ENCODE results near the gene RGMA.
A peak's percentile ranks its signal among the peaks of the same experiment; 100 is the strongest.

Gene RGMA

DNA sequence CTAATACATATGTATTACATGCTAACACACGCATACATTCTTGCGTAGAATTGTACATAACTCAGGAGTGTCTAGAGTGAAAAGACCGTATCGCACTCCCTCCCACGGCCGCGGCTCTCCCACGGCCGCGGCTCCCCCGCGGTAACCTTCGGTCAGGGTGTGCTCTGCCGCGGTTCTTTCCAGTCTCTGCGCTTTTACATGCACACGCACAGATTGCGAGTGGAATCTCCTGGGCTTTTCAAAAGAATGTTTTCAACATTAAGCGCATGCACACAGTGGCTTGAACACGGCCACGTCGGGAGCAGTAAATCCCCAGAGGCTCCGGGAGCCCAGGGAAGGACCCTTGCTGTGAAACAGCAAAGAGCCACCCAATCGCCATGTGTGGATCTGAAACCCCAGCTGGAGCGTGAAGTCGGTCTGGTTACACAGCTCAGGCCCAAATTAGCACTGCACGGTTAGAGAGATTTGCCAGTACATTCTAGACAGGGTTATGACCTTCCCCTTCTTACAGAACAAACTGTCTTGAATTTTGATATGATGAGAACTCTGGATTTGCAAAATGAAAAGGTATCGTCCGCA, 805 bp upstream of the RGMA start:
- DNase-seq, result no peak

DNA sequence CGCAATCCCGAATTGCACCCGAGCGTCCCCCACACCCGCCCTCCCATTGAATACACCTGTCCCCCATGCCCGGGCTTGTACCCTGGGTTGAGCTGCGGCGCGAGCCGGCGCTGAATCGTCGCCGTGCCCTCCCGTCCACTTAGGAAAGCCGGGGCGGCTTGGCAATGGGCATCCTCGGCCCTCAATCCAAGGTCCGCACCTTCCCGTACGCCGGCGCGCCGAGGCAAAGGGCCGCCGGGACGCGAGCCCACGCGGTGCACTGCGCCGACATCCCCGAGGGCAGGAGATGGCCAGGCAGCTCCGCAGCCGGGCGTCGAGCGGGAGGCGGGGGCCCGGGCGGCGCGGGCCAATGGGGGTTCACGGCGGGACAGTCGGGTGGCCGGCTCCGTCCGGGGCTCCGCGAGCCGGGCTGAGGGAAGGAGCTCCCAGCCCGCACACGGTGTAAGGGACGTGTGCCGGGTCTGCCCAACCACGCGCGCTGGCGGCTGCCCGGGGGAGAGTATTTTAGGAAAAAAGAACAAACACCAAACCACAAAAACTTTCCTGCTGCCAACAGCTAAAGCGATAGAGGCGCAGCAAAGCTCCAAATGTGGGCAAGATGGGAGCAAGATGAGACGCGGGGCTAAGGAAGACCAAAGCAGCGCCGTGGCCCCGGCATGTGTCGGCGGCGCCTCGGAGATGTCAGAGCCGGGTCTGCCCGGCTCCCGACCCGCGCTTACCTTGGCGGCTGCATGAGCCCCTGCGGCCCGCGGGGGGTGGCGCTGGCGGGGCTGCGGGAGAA, 621 bp downstream of the RGMA start:
- DNase-seq, result peak; percentile 52 to 54

DNA sequence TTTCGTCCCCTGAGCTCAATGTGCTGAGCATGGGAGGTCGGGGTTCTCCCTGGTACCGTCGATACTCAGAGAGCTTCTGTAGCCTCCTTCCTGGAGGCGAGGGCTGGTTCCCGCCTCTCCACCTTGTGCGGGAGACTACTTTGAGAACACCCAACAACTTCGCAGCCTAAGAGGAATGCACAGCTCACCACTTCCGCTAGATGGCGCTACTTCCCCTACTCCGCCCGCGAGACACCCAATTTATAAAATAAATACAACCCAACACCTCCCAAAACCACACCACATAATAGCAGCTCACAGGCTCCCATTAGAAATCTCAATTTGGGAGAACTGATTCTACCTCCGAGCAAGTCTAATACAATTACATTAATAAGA, 1.2 kb downstream of the RGMA start:
- peak; percentile 83 for DNase-seq

DNA sequence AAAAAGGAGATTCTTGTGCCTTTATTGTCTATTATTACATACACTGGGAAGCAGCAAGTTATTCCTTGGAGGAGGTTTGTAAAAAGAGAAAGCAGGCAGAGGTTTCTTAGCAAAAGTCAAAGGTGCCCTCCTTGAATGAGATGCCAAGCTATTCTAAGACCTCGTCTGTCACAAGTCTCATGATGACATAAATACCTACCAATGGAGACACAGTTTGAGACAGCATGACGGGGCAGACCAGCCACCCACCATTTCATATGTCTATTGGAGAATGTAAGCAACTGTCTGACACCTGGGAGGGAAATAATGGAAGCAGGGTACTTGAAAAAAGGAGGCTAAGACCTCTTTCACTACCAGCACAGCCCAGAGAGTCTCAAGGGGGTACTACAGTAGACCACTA, 2.2 kb downstream of the RGMA start:
- no peak for DNase-seq

DNA sequence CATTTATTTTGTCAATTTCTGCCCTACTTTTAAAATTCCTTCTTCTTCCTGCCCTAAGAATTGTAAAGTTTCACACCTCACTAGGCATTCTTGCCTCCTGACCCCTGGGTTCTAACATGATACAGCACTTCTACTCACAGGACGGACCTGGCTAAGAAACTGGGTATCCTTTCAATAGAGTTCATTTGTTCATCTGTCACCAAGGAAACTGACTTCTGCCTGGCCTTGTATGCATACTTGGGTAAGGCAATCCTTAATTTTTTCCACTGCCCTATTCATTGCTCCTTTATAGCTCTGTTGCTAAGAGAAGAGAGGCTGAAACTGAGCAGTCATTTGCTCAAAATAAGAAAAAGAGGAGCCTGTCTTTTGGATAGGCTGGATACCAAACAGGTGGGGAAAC, 3.3 kb downstream of the RGMA start:
- DNase-seq, result no peak

DNA sequence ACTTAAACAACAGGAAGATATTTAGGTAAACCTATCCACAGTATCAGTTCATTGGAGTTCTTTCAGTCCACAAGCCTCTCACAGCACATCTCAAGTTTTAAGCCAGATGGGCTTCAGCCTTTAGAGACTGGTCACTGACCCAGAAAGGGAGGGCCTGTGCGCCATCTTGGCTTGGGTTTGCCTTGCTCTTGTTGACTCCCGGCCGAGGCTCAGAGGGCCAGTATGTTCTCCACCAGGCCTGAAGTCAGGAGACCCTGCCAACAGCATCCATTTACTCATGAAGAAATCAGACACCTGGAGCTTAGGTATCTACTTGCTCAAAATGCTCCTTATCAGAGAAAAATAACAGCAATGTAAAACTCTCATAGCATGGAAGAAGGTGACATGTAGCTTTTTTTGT, 6.2 kb downstream of the RGMA start:
- DNase-seq, result no peak

DNA sequence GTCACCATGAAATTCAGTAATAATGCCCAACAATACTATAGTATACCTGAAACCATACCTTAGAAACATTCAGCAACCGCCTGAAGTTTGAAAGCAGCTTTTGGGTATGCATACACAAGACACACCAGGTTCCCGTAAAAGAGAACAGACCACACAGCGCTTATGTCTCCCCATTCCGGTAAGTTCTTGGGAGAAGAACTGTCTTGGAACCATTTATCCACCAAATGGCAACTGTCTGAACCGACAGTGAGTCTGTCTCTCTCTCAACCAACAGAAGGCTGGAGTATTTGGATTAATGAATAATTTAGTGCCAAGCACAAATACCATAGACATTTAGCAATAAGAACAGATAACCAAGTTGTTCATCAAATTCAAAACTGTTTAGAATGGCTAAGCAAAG, 7.6 kb downstream of the RGMA start:
- DNase-seq, result no peak

DNA sequence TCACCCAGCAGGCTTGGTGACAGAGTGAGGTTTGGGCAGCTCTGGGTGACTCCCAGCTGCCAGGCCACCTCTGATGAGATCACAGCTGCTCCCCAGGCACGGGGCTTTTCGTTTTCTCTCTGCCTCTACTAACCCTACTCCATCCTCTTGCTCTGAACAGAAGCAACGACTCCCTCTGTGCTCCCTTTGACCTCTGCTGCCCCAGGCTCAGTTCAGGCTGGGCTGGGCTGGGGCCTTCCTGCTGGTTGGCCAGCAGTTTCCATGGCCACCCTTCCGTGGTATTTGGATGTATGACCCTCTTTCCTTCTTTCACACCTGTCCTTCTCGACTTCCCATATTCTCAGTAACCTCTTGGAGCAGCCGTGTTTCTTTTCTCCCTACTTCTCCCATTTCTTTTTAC, 8.6 kb downstream of the RGMA start:
- no peak for DNase-seq

DNA sequence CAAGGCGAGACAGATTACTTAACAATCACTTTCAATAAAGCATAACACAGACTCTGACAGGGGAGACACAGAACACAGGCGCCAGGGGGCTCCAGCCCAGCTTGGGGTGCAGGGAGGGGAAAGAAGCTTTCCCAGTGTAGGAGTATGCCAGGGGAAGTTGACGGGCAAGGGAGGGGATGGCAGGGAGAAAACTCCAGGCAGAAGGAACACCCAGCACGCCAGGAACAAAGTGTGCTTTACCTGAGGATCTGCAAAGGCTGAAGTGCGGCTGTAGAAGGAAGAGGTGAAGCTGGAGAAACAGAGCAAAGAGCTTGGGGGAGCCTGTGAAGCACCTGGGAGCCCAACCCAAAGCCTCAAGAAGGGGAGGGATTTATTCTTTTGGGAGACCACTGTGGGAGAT, 12.1 kb downstream of the RGMA start:
- DNase-seq, result no peak

DNA sequence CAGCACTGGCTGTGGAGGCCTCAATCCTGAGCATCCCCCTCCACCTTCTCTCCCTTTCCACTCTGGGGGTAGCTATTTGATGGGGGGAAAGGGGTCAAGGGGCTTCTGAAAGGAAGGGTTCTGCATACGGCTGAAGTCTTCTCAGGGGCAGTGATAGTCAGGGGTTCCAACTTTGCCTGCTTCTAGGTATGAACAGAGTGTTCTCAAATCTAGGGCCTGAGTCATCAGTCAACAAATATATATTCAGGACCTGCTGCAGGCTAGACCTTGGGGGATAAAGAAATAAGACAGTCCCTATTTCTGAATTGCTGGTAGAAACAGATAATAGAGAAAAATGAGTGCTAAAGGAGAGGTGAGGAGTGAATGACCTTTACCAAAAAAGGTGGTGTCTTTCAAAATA, 12.8 kb downstream of the RGMA start:
- no peak for DNase-seq

DNA sequence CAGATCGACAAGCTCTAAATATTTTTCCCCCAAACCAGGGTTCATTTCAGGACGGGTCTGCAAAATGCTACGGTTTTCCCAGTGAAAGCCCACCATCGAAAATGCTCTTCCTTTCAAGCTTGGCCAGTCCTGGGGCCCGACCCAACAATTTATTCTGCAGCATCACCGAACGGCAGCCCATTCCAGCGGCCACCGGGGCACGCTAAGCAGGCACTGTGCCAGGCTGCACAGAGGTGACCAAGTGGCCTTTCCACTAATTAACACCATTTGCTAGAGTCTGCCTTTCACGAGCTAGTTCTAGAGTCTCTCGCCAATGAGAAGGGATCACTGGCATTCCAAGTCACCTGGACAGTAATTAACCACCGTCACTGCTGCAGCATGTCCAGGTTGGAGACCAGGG, 14.4 kb downstream of the RGMA start:
- DNase-seq, result no peak

DNA sequence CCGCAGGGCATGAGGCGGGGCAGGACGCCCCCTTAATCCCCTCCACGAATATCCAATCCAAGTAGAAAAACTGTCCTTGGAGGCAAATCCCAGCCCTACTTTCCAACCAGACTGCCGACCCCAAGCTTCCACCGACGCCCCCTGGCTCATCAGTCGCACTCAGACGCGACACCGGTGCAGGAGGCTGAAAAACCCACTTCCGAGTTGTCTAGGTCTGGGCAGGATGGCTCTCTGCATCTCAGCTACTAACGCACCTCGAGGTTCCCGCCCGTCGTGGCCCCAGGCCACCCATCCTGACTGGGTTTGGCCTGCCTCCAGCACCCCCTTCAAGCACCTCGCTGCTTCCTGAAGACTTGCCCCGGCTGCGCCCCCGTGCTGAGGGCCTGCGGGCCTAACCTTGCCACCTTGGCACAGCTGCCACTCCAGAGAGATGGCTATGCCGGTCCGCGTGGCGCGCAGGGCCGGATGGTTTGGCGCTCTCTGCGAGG, 15.5 kb downstream of the RGMA start:
- peak; percentile 20 to 22 for DNase-seq

DNA sequence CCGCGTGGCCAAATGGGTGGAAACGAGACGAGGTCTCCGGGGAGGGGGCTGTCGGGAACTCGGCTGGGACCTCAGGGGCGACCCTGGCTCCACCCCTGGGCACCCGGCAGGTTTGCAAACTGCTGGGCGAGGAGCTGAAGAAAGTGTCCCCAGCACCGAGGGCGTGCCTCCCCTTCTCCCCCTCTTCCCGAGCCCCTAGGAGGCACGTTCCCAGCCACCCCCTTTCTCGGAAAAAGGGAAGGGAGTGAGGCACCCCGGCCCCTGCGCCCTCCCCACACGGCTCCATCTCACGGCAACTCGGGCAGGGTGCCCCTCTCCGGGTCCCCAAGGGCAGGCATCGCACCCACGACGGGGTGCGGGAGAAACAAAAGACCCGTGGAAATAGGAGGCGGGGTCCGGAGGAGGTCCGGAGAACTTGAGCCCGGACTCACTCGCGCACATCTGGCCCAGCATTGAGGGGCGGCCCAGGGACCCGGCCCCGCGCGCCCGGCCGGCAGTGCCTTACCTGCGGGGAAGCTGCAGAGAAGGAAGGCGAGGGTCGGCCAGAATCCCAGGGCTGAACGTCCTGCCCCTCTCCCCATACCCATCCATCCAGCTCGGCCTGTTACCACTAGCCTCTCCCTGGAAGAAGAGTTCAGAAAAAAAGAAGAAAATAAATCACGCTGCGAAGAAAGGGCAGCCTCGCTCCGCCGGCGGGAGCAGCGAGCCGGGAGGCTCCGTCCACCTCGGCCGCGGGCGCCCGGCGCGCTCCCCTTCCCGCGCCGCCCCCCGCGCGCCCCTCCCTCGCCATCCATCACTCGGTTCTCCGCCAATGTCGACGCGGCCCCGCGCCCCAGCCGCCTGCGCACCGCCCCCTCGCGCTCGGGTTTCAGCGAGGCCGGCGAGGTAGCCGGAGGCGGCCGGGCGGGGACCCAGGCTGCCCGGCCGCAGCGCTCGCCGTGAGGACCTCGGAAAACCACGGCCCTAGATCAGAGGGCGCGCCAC, 16.3 kb downstream of the RGMA start:
- peak in 1 of 2 experiments; percentile 28 for DNase-seq

DNA sequence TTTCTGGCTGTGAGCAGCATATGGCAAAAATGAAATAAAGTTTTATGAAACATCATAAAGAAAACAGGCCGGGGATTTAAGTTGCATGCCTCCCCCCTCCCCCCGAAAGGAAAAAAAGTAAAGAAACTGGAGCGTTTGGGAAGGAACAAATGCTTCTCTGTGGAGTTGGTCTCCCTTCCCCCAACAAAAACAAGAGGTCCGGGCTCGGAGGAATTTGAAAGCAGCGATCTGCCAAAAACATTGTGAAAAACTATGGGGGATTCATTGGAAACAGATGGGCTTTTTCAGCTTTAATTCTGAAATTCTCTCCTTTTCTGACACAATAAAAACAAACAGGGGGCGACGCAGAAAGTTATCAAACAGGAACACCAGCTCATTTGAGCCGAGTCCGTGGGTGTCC, 17.0 kb downstream of the RGMA start:
- no peak for DNase-seq

DNA sequence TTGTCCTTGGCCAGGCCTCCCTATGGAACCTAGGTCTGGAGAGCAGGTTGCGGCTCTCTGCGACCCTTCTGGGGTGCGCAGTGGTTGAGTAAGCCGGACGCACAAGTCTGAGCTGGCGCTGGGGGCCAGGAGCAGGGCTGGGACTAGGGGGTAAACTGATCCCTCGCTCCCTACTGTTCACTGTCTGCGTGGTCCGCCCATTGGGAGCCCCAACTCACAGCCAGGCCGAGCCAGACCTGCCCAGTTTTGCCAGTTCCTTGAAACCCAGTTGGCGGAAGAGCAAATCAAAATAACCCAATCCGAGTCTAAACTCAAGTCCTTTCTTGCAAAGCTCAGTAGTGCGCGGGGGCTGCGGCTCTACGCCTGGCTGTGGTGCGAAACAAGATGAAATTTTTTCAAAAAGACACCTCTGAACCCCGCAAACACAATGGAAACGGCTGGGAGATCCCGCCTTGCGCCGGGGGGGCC, 17.5 kb downstream of the RGMA start:
- DNase-seq, result no peak

DNA sequence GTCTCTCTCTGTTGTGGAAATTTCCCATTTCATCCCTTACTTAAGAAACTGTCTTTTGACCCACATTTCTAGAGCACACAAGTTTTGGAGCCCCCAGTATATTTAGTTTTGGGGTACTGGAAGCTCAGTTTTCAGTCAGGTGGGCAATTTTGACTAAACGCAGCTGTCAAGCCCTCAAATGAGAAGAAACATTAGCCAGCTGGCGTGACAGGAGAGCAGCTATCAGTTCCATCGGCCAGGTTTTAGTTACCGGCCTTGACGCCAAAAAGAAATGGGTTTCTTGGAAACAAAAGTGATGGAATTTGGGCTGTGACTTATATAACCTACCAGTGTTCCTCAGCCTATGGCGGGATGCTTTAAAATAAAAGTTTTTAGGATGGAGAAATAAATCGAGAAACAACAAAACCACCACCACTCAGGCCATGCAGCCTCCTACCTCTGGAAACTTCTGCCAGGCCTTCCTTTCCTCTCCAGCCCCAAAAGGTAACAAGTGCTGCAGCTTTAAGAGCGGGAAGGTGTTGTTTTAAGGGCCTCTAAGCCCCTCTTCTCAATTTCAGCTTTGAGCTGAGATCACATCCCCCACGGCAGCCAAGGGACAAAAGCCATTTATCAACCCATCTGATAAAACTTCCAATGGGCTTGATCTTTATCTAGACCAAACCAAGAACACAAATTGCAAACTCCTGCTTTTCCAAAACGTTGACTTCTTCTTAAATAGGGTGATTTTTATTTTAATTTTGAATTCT, 18.3 kb downstream of the RGMA start:
- no peak for DNase-seq

DNA sequence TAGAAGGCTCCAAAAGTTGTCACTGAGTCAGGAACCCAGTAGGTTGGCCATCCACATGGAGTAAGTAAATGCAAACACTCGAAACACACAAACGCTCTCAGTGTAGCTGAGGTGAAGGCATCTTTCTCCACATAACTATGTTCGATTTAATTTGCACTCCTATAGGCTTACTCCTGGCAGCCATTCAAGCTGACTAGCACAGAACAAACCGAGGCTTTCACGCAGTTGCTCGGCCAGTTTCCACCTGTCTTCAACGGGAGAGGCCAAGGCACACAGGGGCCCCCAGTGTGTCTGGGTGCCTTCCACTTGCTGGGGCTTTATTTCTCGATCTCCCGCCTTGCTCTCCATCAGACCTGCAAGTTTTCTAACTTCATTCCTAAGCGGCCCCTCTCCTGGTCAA, 18.9 kb downstream of the RGMA start:
- no peak for DNase-seq

DNA sequence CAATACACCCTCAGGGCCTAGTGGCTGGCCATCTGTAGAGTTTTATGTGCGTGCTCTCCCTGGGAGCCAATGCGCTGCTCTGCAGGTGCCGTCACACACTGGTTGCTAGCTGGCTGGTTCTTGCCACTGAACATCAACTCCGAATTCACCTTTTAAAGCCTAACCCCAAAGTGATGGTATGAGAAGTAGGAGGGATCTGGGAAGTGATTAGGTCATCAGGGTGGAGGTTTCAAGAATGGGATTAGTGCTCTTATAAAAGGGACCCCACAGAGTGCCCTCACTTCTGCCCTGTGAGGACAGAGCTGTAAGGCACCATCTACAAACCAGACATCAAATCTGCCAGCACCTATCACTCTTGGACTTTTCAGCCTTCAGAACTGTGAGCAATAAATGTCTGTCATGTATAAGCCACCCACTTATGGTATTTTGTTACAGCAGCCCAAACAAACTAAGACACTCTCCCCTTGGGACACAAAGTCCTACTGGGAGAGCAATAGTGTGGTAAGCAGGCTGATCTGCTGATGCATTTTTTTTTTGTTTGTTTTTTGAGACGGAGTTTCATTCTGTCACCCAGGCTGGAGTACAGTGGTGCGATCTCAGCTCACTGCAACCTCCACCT, 20.3 kb downstream of the RGMA start:
- DNase-seq, result no peak

DNA sequence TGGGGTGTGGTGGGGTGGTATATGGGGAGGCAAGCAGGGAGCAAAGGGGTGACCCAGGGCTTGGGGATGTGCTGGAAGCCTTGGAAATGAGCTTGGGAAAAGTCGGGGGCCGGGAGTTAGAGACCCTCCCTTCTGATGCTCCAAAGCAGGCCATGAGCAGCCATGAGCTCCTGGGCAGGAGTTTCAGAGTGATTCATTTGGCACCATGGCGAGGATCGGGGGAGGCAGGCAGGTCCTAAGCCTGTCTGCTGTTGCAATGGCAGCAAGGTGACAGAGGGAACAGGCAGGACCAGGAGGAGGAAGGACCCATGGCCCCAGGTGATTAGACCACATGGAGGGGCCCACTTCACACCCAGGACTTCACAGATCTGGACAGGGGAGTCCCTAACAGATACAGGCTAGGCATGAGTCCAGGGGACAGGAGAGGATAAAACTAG, 21.3 kb downstream of the RGMA start:
- no peak for DNase-seq

DNA sequence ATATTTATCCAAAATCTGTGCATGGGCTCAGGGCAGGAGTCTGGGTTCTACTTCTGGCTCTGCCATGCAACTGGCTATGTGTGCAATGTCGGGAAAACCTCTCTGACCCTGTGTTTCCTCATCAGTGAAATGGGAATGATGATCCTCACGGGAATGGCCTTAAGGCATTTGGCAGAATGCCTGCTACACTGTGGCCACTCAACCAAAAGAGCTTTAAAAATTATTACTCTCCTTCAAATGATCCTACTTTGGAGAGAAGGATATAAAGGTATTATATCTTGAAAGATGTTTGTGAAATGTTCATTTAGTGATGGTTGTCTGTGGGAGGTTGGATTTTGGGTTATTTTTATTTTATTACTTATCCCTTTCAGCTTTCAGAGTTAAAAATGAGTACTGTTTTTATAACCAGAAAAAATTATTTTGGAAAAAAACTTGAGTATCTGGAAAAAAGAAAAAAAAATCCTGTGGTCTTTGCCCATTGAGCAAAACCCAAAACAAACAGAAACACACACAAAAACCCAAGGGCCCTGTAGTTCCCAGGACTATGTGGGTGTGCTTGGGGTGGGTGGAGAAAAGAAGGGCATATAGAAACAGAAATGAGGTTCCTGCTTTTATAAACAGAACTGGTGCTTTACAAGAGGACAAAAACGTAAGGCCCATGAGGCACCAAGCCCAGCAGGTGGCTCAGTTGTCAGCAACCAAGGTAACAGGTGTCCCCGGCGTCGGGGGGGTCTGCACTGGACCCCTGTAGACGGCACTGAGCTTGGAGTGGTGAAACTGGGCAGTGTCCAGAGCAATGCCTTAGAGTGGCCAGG, 22.0 kb downstream of the RGMA start:
- no peak for DNase-seq

DNA sequence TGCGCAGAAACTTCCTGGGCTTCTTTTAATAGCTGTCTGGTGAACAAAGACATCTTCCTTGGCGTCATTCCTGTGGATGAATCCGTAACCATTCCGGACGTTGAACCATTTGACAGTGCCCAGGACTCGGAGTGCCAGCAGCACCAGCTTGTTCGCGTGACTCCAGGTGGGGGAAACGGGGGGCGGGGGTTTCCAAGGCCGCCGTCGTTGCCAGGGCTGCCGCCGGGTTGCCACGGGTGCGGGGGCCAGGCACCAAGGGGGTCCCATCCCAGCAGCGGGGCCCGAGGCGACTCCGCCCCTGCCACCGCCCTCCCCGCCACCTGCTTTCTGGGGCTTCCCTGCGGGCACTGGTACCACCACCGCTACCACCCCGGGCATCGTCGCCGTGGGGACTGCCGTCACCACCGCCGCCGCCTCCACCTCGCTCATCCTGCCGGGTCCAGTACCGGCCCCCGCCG, 22.8 kb downstream of the RGMA start:
- DNase-seq, result no peak
